LNCaP clone FGC (cell line): ENCODE data around the gene TMEM240.
"Not testable (repeated sequence)": the region's sequence is repeated elsewhere in the genome, so short reads cannot be mapped to it uniquely, and the experiment has no call there.

Experiments
- DNase-seq: peaks from one replicate; pipeline ENCODE4 v3.0.0-alpha.2; 2011; ENCODE audit warnings: low read depth
- H3K4me3 ChIP-seq: 2 replicates; pipeline ENCODE4 v1.5.1; 2011; ENCODE audit warnings: mild to moderate bottlenecking, low read depth, low read length, control low read depth
- TF ChIP-seq, protein P1 (sequence below): IDR thresholded peaks from 2 replicates; pipeline ENCODE4 v1.5.1; 2012; ENCODE audit warnings: mild to moderate bottlenecking; ENCODE audit not compliant: control insufficient read depth, insufficient read depth; ENCODE audit errors: extremely low read depth

The TMEM240 gene

GRCh38 chr1:1534401-1535154 is 5.8 kb downstream of the TMEM240 start:
- TF ChIP-seq, protein P1, sequence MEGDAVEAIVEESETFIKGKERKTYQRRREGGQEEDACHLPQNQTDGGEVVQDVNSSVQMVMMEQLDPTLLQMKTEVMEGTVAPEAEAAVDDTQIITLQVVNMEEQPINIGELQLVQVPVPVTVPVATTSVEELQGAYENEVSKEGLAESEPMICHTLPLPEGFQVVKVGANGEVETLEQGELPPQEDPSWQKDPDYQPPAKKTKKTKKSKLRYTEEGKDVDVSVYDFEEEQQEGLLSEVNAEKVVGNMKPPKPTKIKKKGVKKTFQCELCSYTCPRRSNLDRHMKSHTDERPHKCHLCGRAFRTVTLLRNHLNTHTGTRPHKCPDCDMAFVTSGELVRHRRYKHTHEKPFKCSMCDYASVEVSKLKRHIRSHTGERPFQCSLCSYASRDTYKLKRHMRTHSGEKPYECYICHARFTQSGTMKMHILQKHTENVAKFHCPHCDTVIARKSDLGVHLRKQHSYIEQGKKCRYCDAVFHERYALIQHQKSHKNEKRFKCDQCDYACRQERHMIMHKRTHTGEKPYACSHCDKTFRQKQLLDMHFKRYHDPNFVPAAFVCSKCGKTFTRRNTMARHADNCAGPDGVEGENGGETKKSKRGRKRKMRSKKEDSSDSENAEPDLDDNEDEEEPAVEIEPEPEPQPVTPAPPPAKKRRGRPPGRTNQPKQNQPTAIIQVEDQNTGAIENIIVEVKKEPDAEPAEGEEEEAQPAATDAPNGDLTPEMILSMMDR = no peak
- H3K4me3 ChIP-seq = no peak overlapping the region
- DNase-seq = no peak

DNA sequence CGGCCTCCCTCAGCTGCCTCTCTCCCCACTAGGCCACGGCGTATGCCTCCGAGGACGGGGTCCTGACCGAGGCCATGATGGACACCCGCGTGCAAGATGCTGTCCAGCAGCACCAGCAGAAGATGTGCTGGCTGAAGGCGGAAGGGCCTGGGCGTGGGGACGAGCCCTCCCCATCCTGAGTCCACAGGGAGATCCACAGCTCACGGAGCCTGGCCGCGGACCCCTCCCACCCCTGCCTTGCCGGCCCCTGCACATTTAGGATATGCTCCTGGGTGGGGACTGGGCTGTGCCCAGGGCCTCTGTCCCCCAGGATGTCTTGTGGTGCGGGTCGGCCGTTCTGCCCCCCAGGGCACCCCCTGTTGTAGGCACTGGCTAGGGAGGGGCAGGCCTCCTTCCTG is 6.5 kb downstream of the TMEM240 start:
- not testable (repeated sequence) for H3K4me3 ChIP-seq, DNase-seq

- DNase-seq, H3K4me3 ChIP-seq: not testable (repeated sequence)
Measured at GRCh38 chr1:1533176-1533893, 7.1 kb downstream of the TMEM240 start.

- DNase-seq = no peak
- TF ChIP-seq, protein P1 = no peak
- no peak overlapping the region for H3K4me3 ChIP-seq
Measured at GRCh38 chr1:1531947-1532346, 8.5 kb downstream of the TMEM240 start.

DNA sequence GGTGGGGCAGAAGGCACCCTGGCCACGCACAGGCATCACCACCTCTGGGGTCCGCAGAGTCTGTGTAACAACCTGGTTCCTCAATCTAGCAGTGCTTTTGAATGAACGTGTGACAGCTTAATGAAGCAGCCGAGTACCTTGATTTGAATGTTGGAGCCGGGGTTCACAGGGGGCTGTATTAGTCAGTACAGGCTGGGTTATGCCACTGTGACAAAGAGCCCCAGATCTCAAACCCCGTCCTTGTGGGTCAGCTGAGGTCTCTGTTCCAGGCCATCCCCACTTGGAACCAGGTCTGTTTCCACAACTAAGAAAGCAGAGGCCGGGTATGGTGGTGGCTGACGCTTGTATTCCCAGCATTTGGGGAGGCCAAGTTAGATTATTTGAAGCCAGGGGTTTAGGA is 10.5 kb downstream of the TMEM240 start:
- no peak for DNase-seq
- no peak overlapping the region for H3K4me3 ChIP-seq
- TF ChIP-seq, protein P1 = no peak

GRCh38 chr1:1529321-1529720 is 11.1 kb downstream of the TMEM240 start:
- DNase-seq = no peak
- TF ChIP-seq, protein P1 = no peak
- no peak overlapping the region for H3K4me3 ChIP-seq

DNA sequence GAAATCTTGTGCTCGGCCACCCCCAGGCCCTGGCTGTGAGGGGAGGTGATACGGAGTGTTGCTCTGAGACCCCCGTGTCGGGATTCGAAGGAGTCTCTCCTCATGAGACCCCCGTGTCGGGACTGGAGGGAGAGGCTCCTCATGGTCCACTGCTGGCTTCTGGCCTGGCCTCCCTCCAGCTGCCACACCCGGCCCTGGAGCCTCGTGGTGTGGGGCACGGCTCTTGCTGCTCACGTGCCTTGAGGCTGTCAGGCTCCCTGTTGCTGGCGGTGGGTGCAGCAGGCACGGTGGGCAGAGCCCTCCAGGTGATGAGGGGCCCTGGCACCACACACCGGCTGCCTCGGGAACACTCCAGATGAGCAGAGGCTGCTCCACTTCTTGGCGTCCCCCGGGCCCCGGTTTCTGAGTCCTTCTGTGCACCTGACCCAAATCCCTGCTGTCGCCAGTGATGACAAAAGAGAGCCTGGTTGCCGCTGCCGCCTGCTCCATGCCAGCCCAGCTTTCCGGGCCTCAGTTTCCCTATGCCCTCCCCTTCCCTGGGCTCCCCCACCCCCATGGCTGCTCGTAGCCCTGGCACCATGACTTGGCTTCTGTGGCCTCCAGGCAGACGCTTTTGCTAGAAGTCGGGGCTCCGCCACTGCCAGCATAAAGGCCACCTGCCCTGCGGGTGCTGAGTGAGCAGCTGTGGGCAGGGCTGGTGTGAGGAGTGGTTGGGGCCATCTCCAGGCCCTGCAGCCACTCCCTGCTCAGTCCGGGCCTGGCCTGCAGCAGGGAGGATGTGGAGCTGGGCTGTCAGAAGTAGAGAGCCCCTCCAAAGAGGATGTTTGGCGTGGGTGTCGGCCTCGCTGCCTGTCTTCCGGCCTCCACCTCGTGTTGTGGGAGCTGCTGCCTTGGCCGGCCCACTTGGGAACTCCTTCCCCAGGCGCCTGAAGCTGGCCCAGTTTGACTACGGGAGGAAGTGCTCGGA is 11.8 kb downstream of the TMEM240 start:
- DNase-seq = no peak
- TF ChIP-seq, protein P1 = no peak
- no peak overlapping the region for H3K4me3 ChIP-seq
